NCI-H748 treated with DMSO at 0.1 percent for 48 hours (cell line): Measurements from ENCODE around the gene UBR2.
"Not testable (repeated sequence)": the region's sequence is repeated elsewhere in the genome, so short reads cannot be mapped to it uniquely, and the experiment has no call there.

ENCODE experiments used
- DNase-seq: peaks from one replicate; lab custom pipeline; 2025; lab: John Stamatoyannopoulos, UW

The UBR2 gene

GRCh38 chr6:42555477-42556457 is 8.1 kb upstream of the UBR2 start:
- DNase-seq, result peak; percentile 11

GRCh38 chr6:42556462-42556861 is 7.4 kb upstream of the UBR2 start:
- DNase-seq, result no peak

DNA sequence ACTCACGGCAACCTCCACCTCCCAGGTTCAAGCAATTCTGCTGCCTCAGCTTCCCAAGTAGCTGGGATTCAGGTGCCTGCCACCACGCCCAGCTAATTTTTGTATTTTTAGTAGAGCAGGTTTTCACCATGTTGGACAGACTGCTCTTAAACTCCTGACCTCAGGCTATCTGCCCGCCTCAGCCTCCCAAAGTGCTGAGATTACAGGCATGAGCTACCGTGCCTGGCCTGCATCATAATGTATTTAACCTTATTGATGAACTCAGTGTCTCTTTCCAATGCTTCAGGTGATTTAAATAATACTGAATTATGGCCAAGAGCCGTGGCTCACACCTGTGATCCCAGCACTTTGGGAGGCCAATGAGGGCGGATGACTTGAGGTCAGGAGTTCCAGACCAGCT is 4.6 kb upstream of the UBR2 start:
- not testable (repeated sequence) for DNase-seq

- no peak for DNase-seq
These were observed 1.8 kb upstream of the UBR2 start for GRCh38 chr6:42561986-42562385.

DNA sequence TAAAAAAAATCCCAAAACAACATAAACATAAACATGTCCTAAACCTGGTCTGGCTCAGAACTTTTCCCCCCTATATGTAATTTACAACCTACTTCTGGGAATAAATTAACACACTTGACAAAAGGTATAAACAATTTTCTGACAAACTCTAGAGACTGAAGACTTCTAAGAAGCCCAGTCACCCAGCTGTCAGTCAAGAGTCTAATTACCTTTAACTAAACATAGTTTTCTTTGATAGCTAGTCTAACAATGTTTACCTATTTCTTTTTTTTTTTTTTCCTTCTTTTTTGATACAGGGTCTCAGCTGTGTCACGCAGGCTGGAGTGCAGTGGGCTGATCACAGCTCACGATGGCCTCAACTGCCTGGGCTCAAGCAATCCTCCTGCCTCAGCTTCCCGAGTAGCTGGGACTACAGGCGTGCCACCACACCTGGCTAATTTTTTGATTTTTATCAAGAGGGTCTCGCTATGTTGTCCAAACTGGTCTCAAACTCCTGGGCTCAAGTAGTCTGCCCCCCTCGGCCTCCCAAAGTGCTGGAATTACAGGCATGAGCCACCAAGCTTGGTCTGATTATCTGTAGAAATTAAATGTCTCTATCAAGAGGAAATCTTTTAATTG is 932 bp upstream of the UBR2 start:
- DNase-seq, result no peak

GRCh38 chr6:42564506-42564825 is 637 bp downstream of the UBR2 start:
- peak; percentile 39 for DNase-seq

- no peak for DNase-seq
These were observed 2.2 kb downstream of the UBR2 start for GRCh38 chr6:42565823-42566613.

- DNase-seq, result no peak
These were observed 2.9 kb downstream of the UBR2 start for GRCh38 chr6:42566614-42567208.

DNA sequence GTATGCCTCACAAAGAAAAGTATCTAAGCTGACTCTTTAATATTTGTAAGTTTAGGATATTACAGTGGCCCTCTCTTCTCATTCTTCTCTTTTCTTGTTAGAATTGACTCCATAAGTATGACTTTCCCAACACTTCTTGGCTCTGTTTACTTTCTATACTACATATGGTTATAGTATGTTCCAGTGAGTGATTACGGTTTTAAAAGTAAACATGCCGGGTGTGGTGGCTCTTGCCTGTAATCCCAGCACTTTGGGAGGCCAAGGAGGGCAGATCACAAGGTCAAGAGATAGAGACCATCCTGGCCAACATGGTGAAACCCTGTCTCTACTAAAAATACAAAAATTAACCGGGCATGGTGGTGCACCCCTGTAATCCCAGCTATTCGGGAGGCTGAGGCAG is 3.4 kb downstream of the UBR2 start:
- not testable (repeated sequence) for DNase-seq

- no peak for DNase-seq
These were observed 5.5 kb downstream of the UBR2 start for GRCh38 chr6:42569102-42570028.

GRCh38 chr6:42571611-42572342 is 7.9 kb downstream of the UBR2 start:
- DNase-seq, result no peak

- DNase-seq, result no peak
These were observed 8.7 kb downstream of the UBR2 start for GRCh38 chr6:42572523-42572922.

- not testable (repeated sequence) for DNase-seq
These were observed 12.7 kb downstream of the UBR2 start for GRCh38 chr6:42576538-42576937.

DNA sequence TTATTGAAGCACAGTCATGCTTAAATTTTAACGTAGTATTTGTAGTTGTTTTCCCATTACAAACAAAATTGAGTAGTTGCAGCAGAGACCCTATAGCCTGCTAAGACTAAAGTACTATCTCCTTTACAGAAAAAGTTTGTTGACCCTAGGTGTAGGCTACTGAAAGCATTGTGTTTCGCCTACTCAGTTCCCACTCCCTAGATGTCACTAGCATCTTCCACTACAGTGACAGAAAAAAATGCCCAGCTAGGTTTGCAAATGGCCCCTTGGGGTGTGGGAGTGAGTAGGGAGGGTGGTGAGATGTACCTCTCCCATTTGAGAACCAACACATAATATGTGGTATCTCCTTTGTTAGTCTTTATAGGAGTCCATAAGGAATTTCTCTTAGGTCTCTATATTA is 34.5 kb downstream of the UBR2 start:
- no peak for DNase-seq

DNA sequence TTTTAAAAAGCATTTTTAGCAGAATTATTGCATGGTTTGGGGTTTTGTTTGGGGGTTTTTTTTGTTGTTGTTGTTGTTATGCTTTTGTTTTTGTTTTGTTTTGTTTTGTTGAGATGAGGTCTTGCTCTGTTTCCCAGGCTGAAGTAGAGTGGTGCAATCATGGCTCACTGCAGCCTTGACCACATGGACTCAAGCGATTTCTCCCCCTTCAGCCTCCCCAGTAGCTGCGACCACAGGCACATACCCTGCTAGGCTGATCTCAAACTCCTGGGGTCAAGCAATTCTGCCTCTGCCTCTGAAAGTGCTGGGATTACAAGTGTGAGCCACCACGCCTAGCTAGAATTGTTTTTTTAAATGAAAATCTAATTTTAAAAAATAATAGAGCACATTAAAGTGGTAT is 35.7 kb downstream of the UBR2 start:
- DNase-seq, result no peak

- no peak for DNase-seq
These were observed 40.3 kb downstream of the UBR2 start for GRCh38 chr6:42604150-42604549.

DNA sequence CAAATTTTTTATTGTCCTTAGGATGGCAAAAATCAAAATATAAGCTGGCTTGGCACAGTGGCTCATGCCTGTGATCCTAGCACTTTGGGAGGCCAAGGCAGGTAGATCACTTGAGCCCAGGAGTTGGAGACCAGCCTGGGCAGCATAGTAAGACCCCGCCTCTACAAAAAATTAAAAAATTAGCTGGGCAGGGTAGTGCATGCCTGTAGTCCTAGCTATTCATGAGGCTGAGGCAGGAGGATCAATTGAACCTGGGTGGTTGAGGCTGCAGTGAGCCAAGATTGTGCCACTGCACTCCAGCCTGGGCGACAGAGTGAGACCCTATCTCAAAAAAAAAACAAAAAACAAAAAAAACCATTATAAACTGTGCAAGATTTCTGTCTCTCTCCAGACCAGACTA is 40.9 kb downstream of the UBR2 start:
- not testable (repeated sequence) for DNase-seq

DNA sequence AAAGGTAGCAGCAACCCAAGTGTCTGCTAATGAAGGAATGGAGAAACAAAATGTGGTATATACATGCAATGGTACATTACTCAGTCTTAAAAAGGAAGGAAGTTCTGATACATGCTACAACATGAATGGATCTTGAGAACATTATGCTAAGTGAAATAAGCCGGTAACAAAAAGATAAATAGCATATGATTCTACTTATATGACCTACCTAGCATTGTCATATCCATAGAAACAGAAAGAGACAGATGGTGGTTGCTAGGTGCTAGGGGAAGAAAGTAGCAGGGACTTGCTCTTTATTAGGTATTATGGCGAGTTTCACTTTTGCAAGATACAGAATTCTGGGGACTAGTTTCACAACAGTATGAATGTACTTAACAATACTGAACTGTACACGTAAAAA is 46.6 kb downstream of the UBR2 start:
- no peak for DNase-seq

- DNase-seq, result no peak
These were observed 51.7 kb downstream of the UBR2 start for GRCh38 chr6:42615518-42615917.

DNA sequence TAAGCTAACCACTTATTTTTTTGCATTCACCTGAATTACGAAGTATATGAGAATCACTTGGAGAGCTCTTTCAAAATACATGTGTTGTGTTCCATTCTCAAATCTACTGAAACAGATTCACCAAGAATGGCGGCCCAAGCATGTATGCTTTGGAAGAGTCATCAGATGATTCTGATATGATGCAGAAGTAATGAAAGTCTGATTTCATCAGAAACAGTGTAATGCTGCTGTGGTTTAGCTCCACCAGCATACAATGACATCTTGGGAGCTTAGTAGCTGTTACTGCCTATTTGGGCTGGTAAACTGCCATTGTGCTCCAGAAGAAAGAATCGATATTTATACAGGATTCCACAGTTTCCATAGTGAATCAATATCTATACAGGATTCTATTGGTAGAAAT is 52.9 kb downstream of the UBR2 start:
- no peak for DNase-seq

GRCh38 chr6:42618105-42618504 is 54.3 kb downstream of the UBR2 start:
- no peak for DNase-seq
